Peyer's patch (tissue), 4 donors: ENCODE data around the gene YY1. TPM values are rescaled to one million over a fixed set of nuclear protein-coding genes. Genes with fewer than 3 reads are reported as not detected.
"Not testable (repeated sequence)": the region's sequence is repeated elsewhere in the genome, so short reads cannot be mapped to it uniquely, and the experiment has no call there.

Source experiments
- DNase-seq, 3 donors: peaks; one replicate each; pipeline ENCODE4 v3.0.0-alpha.2; 2017 to 2019
- H3K27ac ChIP-seq, 4 donors: fragments of 200-600 bp; sonication (generic); one replicate each; pipeline ENCODE4 v1.5.1; 2016 to 2019
- H3K27me3 ChIP-seq, 2 donors: fragments of 200-600 bp; sonication (generic); one replicate each; pipeline ENCODE4 v1.5.1; 2019
- H3K36me3 ChIP-seq, 3 donors: fragments of 200-600 bp; sonication (generic); one replicate each; pipeline ENCODE4 v1.5.1; 2016 to 2019
- H3K4me1 ChIP-seq, 4 donors: fragments of 200-600 bp; sonication (generic); one replicate each; pipeline ENCODE4 v1.5.1; 2016 to 2019
- H3K4me3 ChIP-seq, 4 donors: fragments of 200-600 bp; sonication (generic); 1 replicate in 3 of 4; 2 replicates in 1 of 4; pipeline ENCODE4 v1.5.1; 2016 to 2019; ENCODE audit warnings: mild to moderate bottlenecking in 1 of 4
- H3K9me3 ChIP-seq, 4 donors: fragments of 200-600 bp; sonication (generic); one replicate each; pipeline ENCODE4 v1.5.1; 2016 to 2019; ENCODE audit warnings: mild to moderate bottlenecking in 1 of 4
- CTCF ChIP-seq, 6 experiments: fragments of 450-650 bp in 4 of 6; fragments of 200-600 bp in 2 of 6; sonication (generic) in 1 of 6; IDR thresholded peaks; one replicate each; pipeline ENCODE4 v1.5.1; 2017 to 2019; ENCODE audit warnings: antibody characterized with exemption in 6 of 6, mild to moderate bottlenecking in 3 of 6, moderate library complexity in 1 of 6
- POLR2A ChIP-seq, 2 donors: fragments of 450-650 bp; IDR thresholded peaks; one replicate each; pipeline ENCODE4 v1.5.1; 2017; ENCODE audit warnings: antibody characterized with exemption in 2 of 2, mild to moderate bottlenecking in 2 of 2, moderate library complexity in 2 of 2
- total RNA-seq, 4 donors: library from RNA; depleted of rRNA; stranded (reverse); fragments of >200 nt; gene quantifications; one replicate each; pipeline ENCODE4 v1.1.0, GENCODE V29; 2016

Gene YY1
- total RNA-seq, 4 donors from 2014 or later, result 42.0 to 63.5 (median 50.9) TPM

GRCh38 chr14:100203146-100203545, 35.8 kb upstream of the YY1 start:
- Histone ChIP-seq H3K9me3 (no peaks in the 10 kb centered on the region), H3K36me3 (no peaks in the 10 kb centered on the region), H3K27me3 (no peaks in the 10 kb centered on the region), H3K27ac (no peak overlapping the region), H3K4me1 (no peaks in the 10 kb centered on the region), H3K4me3 (no peak overlapping the region)
- DNase-seq, result no peak
- no peak for TF ChIP-seq CTCF (IDR thresholded peaks at IDR 0.05)
- no peak for TF ChIP-seq POLR2A (IDR thresholded peaks at IDR 0.05)

GRCh38 chr14:100203962-100204834, 34.7 kb upstream of the YY1 start:
- Histone ChIP-seq H3K4me1 (no peaks in the 10 kb centered on the region), H3K9me3 (no peaks in the 10 kb centered on the region), H3K4me3 (no peak overlapping the region), H3K36me3 (no peaks in the 10 kb centered on the region), H3K27ac (no peak overlapping the region), H3K27me3 (no peaks in the 10 kb centered on the region)
- TF ChIP-seq CTCF (IDR thresholded peaks at IDR 0.05) (no peak), POLR2A (IDR thresholded peaks at IDR 0.05) (no peak)
- DNase-seq, result no peak

- not testable (repeated sequence) for DNase-seq, H3K27me3 ChIP-seq, H3K4me1 ChIP-seq, H3K4me3 ChIP-seq, H3K9me3 ChIP-seq, H3K27ac ChIP-seq, H3K36me3 ChIP-seq
These were observed 34.1 kb upstream of the YY1 start for GRCh38 chr14:100204835-100205167.

GRCh38 chr14:100207588-100207987, 31.4 kb upstream of the YY1 start:
- H3K4me1 ChIP-seq, H3K27ac ChIP-seq, DNase-seq, H3K27me3 ChIP-seq, H3K4me3 ChIP-seq, H3K9me3 ChIP-seq, H3K36me3 ChIP-seq: not testable (repeated sequence)

GRCh38 chr14:100208136-100208535, 30.8 kb upstream of the YY1 start:
- not testable (repeated sequence) for H3K27me3 ChIP-seq, H3K4me3 ChIP-seq, H3K9me3 ChIP-seq, H3K36me3 ChIP-seq, H3K27ac ChIP-seq, DNase-seq, H3K4me1 ChIP-seq

GRCh38 chr14:100211366-100211765, 27.6 kb upstream of the YY1 start:
- no peaks in the 10 kb centered on the region for H3K36me3 ChIP-seq

GRCh38 chr14:100211893-100212292, 27.1 kb upstream of the YY1 start:
- no peaks in the 10 kb centered on the region for H3K27me3 ChIP-seq
- TF ChIP-seq POLR2A (IDR thresholded peaks at IDR 0.05) (no peak), CTCF (IDR thresholded peaks at IDR 0.05) (no peak)
- H3K4me1 ChIP-seq, result peaks cover 0 to 6% (median 4%) of the 10 kb centered on the region in 4 donors
- no peak overlapping the region for H3K4me3 ChIP-seq
- H3K27ac ChIP-seq, result no peak overlapping the region
- no peak for DNase-seq
- no peaks in the 10 kb centered on the region for H3K9me3 ChIP-seq
- no peaks in the 10 kb centered on the region for H3K36me3 ChIP-seq

More at GRCh38 chr14:100211366-100211765, 27.6 kb upstream of the YY1 start:
- Histone ChIP-seq H3K27me3 (no peaks in the 10 kb centered on the region), H3K27ac (no peak overlapping the region), H3K4me1 (peaks cover 0 to 6% (median 4%) of the 10 kb centered on the region in 4 donors), H3K4me3 (no peak overlapping the region), H3K9me3 (no peaks in the 10 kb centered on the region)
- DNase-seq, result no peak
- TF ChIP-seq POLR2A (IDR thresholded peaks at IDR 0.05), result no peak
- no peak for TF ChIP-seq CTCF (IDR thresholded peaks at IDR 0.05)
